ENCODE data around the gene LRRFIP1.

Gene LRRFIP1

GRCh38 chr2:237592425-237592980 is 34.9 kb upstream of the LRRFIP1 start:
- H3K27me3 ChIP-seq (ENCODE audit: control insufficient read depth in 3 of 3, insufficient read depth in 3 of 3, low read depth in 1 of 3, low read length in 3 of 3), result peaks cover 0 to 11% (median 9%) of the 10 kb centered on the region in 3 experiments
- peak overlapping the region; percentile 61 for H3K18ac ChIP-seq (ENCODE audit: low read length)
- peaks cover 5 to 18% of the 10 kb centered on the region in 2 donors for H3K4me1 ChIP-seq (ENCODE audit: control insufficient read depth in 2 of 2, insufficient read depth in 1 of 2, low read depth in 1 of 2, low read length in 2 of 2)
- no peak overlapping the region for H4K91ac ChIP-seq (ENCODE audit: low read depth, low read length, poor library complexity)
- peak overlapping the region; percentile 1 for H2BK12ac ChIP-seq (ENCODE audit: low read length)
- H3K9me3 ChIP-seq (replicated peaks in 1 of 2; ENCODE audit: control insufficient read depth in 2 of 2, insufficient read depth in 1 of 2, low read depth in 1 of 2, low read length in 2 of 2), result peaks cover 0 to 3% of the 10 kb centered on the region in 2 donors
- no peak overlapping the region for H3K9ac ChIP-seq (ENCODE audit: low read depth, low read length, poor library complexity)
- H3K36me3 ChIP-seq (replicated peaks in 1 of 2; ENCODE audit: control insufficient read depth in 2 of 2, insufficient read depth in 2 of 2, low read length in 2 of 2), result no peaks in the 10 kb centered on the region
- peak overlapping the region; percentile 40 for H2AK5ac ChIP-seq (ENCODE audit: low read depth, low read length)
- no peak for DNase-seq (ENCODE audit: low spot score)
- no peak overlapping the region for H3K4me2 ChIP-seq (ENCODE audit: insufficient read depth, low read length, poor library complexity, severe bottlenecking)
- no peak overlapping the region for H4K8ac ChIP-seq (ENCODE audit: low read depth, low read length)
- peak overlapping the region; percentile 32 for H3K4ac ChIP-seq (ENCODE audit: low read length)
- H2BK120ac ChIP-seq (ENCODE audit: low read depth, low read length), result no peak overlapping the region
- H2BK15ac ChIP-seq (ENCODE audit: low read length), result peak overlapping the region; percentile 54
- WGBS, 2 donors (ENCODE audit: extremely low coverage in 2 of 2, insufficient read length in 2 of 2, insufficient replicate concordance in 1 of 2), result no CpG with 5 or more reads among the region's 18 CpGs
- H3K27ac ChIP-seq (replicated peaks; ENCODE audit: low read length), result no peak overlapping the region
- no peak overlapping the region for H2AFZ ChIP-seq (ENCODE audit: low read length)
- H3K14ac ChIP-seq (ENCODE audit: low read length), result peak overlapping the region; percentile 78
- no peaks in the 10 kb centered on the region for H3K79me1 ChIP-seq (ENCODE audit: low read depth, low read length)
- no peak overlapping the region for H3K23ac ChIP-seq (ENCODE audit: low read depth, low read length, poor library complexity)
- no peak overlapping the region for H3K4me3 ChIP-seq (ENCODE audit: low read length in 2 of 2)
- H2BK5ac ChIP-seq (ENCODE audit: low read length), result no peak overlapping the region

- Histone ChIP-seq H3K79me1 (ENCODE audit: low read depth, low read length) (no peaks in the 10 kb centered on the region), H3K18ac (ENCODE audit: low read length) (no peak overlapping the region), H4K8ac (ENCODE audit: low read depth, low read length) (no peak overlapping the region), H3K14ac (ENCODE audit: low read length) (no peak overlapping the region), H3K4me2 (ENCODE audit: insufficient read depth, low read length, poor library complexity, severe bottlenecking) (no peak overlapping the region), H4K91ac (ENCODE audit: low read depth, low read length, poor library complexity) (no peak overlapping the region), H2BK120ac (ENCODE audit: low read depth, low read length) (no peak overlapping the region), H3K4me3 (ENCODE audit: low read length in 2 of 2) (no peak overlapping the region), H3K4ac (ENCODE audit: low read length) (no peak overlapping the region), H2AFZ (ENCODE audit: low read length) (no peak overlapping the region), H2BK15ac (ENCODE audit: low read length) (no peak overlapping the region), H3K36me3 (replicated peaks in 1 of 2; ENCODE audit: control insufficient read depth in 2 of 2, insufficient read depth in 2 of 2, low read length in 2 of 2) (no peaks in the 10 kb centered on the region), H3K9me3 (replicated peaks in 1 of 2; ENCODE audit: control insufficient read depth in 2 of 2, insufficient read depth in 1 of 2, low read depth in 1 of 2, low read length in 2 of 2) (peaks cover 0 to 1% of the 10 kb centered on the region in 2 donors), H2AK5ac (ENCODE audit: low read depth, low read length) (no peak overlapping the region), H2BK12ac (ENCODE audit: low read length) (no peak overlapping the region), H3K27me3 (ENCODE audit: control insufficient read depth in 3 of 3, insufficient read depth in 3 of 3, low read depth in 1 of 3, low read length in 3 of 3) (peaks cover 0 to 11% (median 9%) of the 10 kb centered on the region in 3 experiments), H3K4me1 (ENCODE audit: control insufficient read depth in 2 of 2, insufficient read depth in 1 of 2, low read depth in 1 of 2, low read length in 2 of 2) (peaks cover 5 to 18% of the 10 kb centered on the region in 2 donors), H3K9ac (ENCODE audit: low read depth, low read length, poor library complexity) (no peak overlapping the region), H3K27ac (replicated peaks; ENCODE audit: low read length) (no peak overlapping the region), H3K23ac (ENCODE audit: low read depth, low read length, poor library complexity) (no peak overlapping the region), H2BK5ac (ENCODE audit: low read length) (no peak overlapping the region)
- no CpG with 5 or more reads among the region's 10 CpGs for WGBS, 2 donors (ENCODE audit: extremely low coverage in 2 of 2, insufficient read length in 2 of 2, insufficient replicate concordance in 1 of 2)
- DNase-seq (ENCODE audit: low spot score), result no peak
Observed at GRCh38 chr2:237593036-237593435, 34.4 kb upstream of the LRRFIP1 start.

GRCh38 chr2:237593596-237594320 is 33.6 kb upstream of the LRRFIP1 start:
- Histone ChIP-seq H3K36me3 (replicated peaks in 1 of 2; ENCODE audit: control insufficient read depth in 2 of 2, insufficient read depth in 2 of 2, low read length in 2 of 2) (no peaks in the 10 kb centered on the region), H2BK120ac (ENCODE audit: low read depth, low read length) (no peak overlapping the region), H3K14ac (ENCODE audit: low read length) (no peak overlapping the region), H3K4me3 (ENCODE audit: low read length in 2 of 2) (no peak overlapping the region), H2BK5ac (ENCODE audit: low read length) (no peak overlapping the region), H4K8ac (ENCODE audit: low read depth, low read length) (no peak overlapping the region), H3K4me2 (ENCODE audit: insufficient read depth, low read length, poor library complexity, severe bottlenecking) (no peak overlapping the region), H3K23ac (ENCODE audit: low read depth, low read length, poor library complexity) (no peak overlapping the region), H3K9me3 (replicated peaks in 1 of 2; ENCODE audit: control insufficient read depth in 2 of 2, insufficient read depth in 1 of 2, low read depth in 1 of 2, low read length in 2 of 2) (no peaks in the 10 kb centered on the region), H3K27ac (replicated peaks; ENCODE audit: low read length) (no peak overlapping the region), H2AFZ (ENCODE audit: low read length) (no peak overlapping the region), H3K4me1 (ENCODE audit: control insufficient read depth in 2 of 2, insufficient read depth in 1 of 2, low read depth in 1 of 2, low read length in 2 of 2) (peaks cover 5 to 18% of the 10 kb centered on the region in 2 donors), H2AK5ac (ENCODE audit: low read depth, low read length) (peak overlapping the region; percentile 39), H3K9ac (ENCODE audit: low read depth, low read length, poor library complexity) (no peak overlapping the region), H3K4ac (ENCODE audit: low read length) (no peak overlapping the region), H2BK15ac (ENCODE audit: low read length) (no peak overlapping the region), H2BK12ac (ENCODE audit: low read length) (no peak overlapping the region), H4K91ac (ENCODE audit: low read depth, low read length, poor library complexity) (no peak overlapping the region), H3K18ac (ENCODE audit: low read length) (peak overlapping the region; percentile 36), H3K79me1 (ENCODE audit: low read depth, low read length) (no peaks in the 10 kb centered on the region), H3K27me3 (ENCODE audit: control insufficient read depth in 3 of 3, insufficient read depth in 3 of 3, low read depth in 1 of 3, low read length in 3 of 3) (peaks cover 0 to 11% (median 9%) of the 10 kb centered on the region in 3 experiments)
- no peak for DNase-seq (ENCODE audit: low spot score)
- WGBS, 2 donors (ENCODE audit: extremely low coverage in 2 of 2, insufficient read length in 2 of 2, insufficient replicate concordance in 1 of 2), result no CpG with 5 or more reads among the region's 17 CpGs

- Histone ChIP-seq H2BK15ac (ENCODE audit: low read length) (no peak overlapping the region), H3K79me1 (ENCODE audit: low read depth, low read length) (no peaks in the 10 kb centered on the region), H2BK12ac (ENCODE audit: low read length) (no peak overlapping the region), H3K4me3 (ENCODE audit: low read length in 2 of 2) (no peak overlapping the region), H3K4me2 (ENCODE audit: insufficient read depth, low read length, poor library complexity, severe bottlenecking) (no peak overlapping the region), H3K36me3 (replicated peaks in 1 of 2; ENCODE audit: control insufficient read depth in 2 of 2, insufficient read depth in 2 of 2, low read length in 2 of 2) (no peaks in the 10 kb centered on the region), H2BK120ac (ENCODE audit: low read depth, low read length) (no peak overlapping the region), H4K8ac (ENCODE audit: low read depth, low read length) (no peak overlapping the region), H2BK5ac (ENCODE audit: low read length) (no peak overlapping the region), H3K4me1 (ENCODE audit: control insufficient read depth in 2 of 2, insufficient read depth in 1 of 2, low read depth in 1 of 2, low read length in 2 of 2) (peaks cover 5 to 18% of the 10 kb centered on the region in 2 donors), H3K27ac (replicated peaks; ENCODE audit: low read length) (no peak overlapping the region), H3K4ac (ENCODE audit: low read length) (no peak overlapping the region), H3K14ac (ENCODE audit: low read length) (no peak overlapping the region), H3K9ac (ENCODE audit: low read depth, low read length, poor library complexity) (no peak overlapping the region), H2AK5ac (ENCODE audit: low read depth, low read length) (no peak overlapping the region), H4K91ac (ENCODE audit: low read depth, low read length, poor library complexity) (no peak overlapping the region), H3K23ac (ENCODE audit: low read depth, low read length, poor library complexity) (no peak overlapping the region), H3K18ac (ENCODE audit: low read length) (no peak overlapping the region), H3K27me3 (ENCODE audit: control insufficient read depth in 3 of 3, insufficient read depth in 3 of 3, low read depth in 1 of 3, low read length in 3 of 3) (peaks cover 0 to 11% (median 9%) of the 10 kb centered on the region in 3 experiments), H3K9me3 (replicated peaks in 1 of 2; ENCODE audit: control insufficient read depth in 2 of 2, insufficient read depth in 1 of 2, low read depth in 1 of 2, low read length in 2 of 2) (no peaks in the 10 kb centered on the region), H2AFZ (ENCODE audit: low read length) (no peak overlapping the region)
- no CpG with 5 or more reads among the region's 5 CpGs for WGBS, 2 donors (ENCODE audit: extremely low coverage in 2 of 2, insufficient read length in 2 of 2, insufficient replicate concordance in 1 of 2)
- no peak for DNase-seq (ENCODE audit: low spot score)
Observed at GRCh38 chr2:237594514-237594871, 32.9 kb upstream of the LRRFIP1 start.
